SK-N-SH (cell line): ENCODE data around the gene PCK1. TPM values are rescaled to one million over a fixed set of nuclear protein-coding genes. Genes with fewer than 3 reads are reported as not detected.

ENCODE experiments used
- CTCF ChIA-PET: fragments of 300-600, 350-600 bp; formaldehyde crosslinking; extraction: SDS; loops from one replicate; lab custom pipeline; 2021; lab: Yijun Ruan, JAX
- POLR2A ChIA-PET: fragments of 350-600 bp; sonication (Branson Sonifier 250); formaldehyde crosslinking; extraction: SDS; loops from one replicate; lab custom pipeline; 2020; ENCODE audit warnings: antibody characterized with exemption, inconsistent platforms; lab: Yijun Ruan, JAX
- DNase-seq: peaks from one replicate; pipeline ENCODE4 v3.0.0; 2012
- H2AFZ ChIP-seq: fragments of 200-600 bp; sonication (generic); 2 replicates; pipeline ENCODE4 v1.8.1; 2016; ENCODE audit warnings: antibody characterized with exemption, mild to moderate bottlenecking, low read depth
- H3F3A ChIP-seq: fragments of 200-600 bp; sonication (generic); replicated peaks from 2 replicates; pipeline ENCODE3; 2016; ENCODE audit warnings: antibody characterized with exemption, mild to moderate bottlenecking; ENCODE audit not compliant: insufficient read depth
- H3K27ac ChIP-seq, 2 experiments: fragments of 200-500 bp in 1 of 2; fragments of 200-600 bp in 1 of 2; sonication (Bioruptor generic) in 1 of 2; sonication (generic), shearing (Covaris generic) in 1 of 2; 2 replicates each; pipeline versions ENCODE4 v1.5.1 to v1.6.1; 2014 to 2016; ENCODE audit warnings: low read depth in 2 of 2, inconsistent platforms in 1 of 2, low read length in 1 of 2, mild to moderate bottlenecking in 1 of 2, mixed read lengths in 1 of 2
- H3K27me3 ChIP-seq: fragments of 200-600 bp; sonication (generic), shearing (Covaris generic); 2 replicates; pipeline ENCODE4 v1.6.1; 2016; ENCODE audit warnings: mixed run types; ENCODE audit not compliant: insufficient read depth
- H3K36me3 ChIP-seq, 2 experiments: fragments of 200-500 bp in 1 of 2; fragments of 200-600 bp in 1 of 2; sonication (Bioruptor generic) in 1 of 2; sonication (generic) in 1 of 2; replicated peaks in 1 of 2; 2 replicates each; pipeline versions ENCODE3 to v1.5.1; 2014 to 2016; ENCODE audit warnings: low read length in 1 of 2, mild to moderate bottlenecking in 1 of 2; ENCODE audit not compliant: insufficient read depth in 2 of 2, control insufficient read depth in 1 of 2
- H3K4me1 ChIP-seq, 2 experiments: fragments of 200-500 bp in 1 of 2; fragments of 200-600 bp in 1 of 2; sonication (Bioruptor generic) in 1 of 2; sonication (generic), shearing (Covaris generic) in 1 of 2; 2 replicates each; pipeline versions ENCODE4 v1.5.1 to v1.6.1; 2014 to 2016; ENCODE audit warnings: low read depth in 1 of 2, low read length in 1 of 2, mixed run types in 1 of 2; ENCODE audit not compliant: insufficient read depth in 2 of 2, control insufficient read depth in 1 of 2
- H3K4me2 ChIP-seq: fragments of 200-600 bp; sonication (generic), shearing (Covaris generic); 2 replicates; pipeline ENCODE4 v1.6.1; 2017; ENCODE audit warnings: mixed run types
- H3K4me3 ChIP-seq, 2 experiments: fragments of 200-500 bp in 1 of 2; fragments of 200-600 bp in 1 of 2; sonication (Bioruptor generic) in 1 of 2; sonication (generic), shearing (Covaris generic) in 1 of 2; 2 replicates each; pipeline versions ENCODE4 v1.5.1 to v1.8.1; 2014 to 2016; ENCODE audit warnings: low read depth in 2 of 2, inconsistent platforms in 1 of 2, low read length in 1 of 2, mild to moderate bottlenecking in 1 of 2, mixed read lengths in 1 of 2, moderate library complexity in 1 of 2
- H3K79me2 ChIP-seq: fragments of 200-600 bp; sonication (generic); 2 replicates; pipeline ENCODE4 v1.8.1; 2017; ENCODE audit warnings: mild to moderate bottlenecking; ENCODE audit not compliant: insufficient read depth
- H3K9ac ChIP-seq: fragments of 200-600 bp; sonication (generic); 2 replicates; pipeline ENCODE4 v1.6.1; 2017; ENCODE audit warnings: mixed run types
- H3K9me2 ChIP-seq: fragments of 200-600 bp; sonication (generic); 2 replicates; pipeline ENCODE4 v1.6.1; 2017; ENCODE audit warnings: mixed run types
- H3K9me3 ChIP-seq: fragments of 200-600 bp; sonication (generic); 2 replicates; pipeline ENCODE4 v1.6.1; 2017; ENCODE audit warnings: mixed run types, mild to moderate bottlenecking, moderate library complexity
- H4K20me1 ChIP-seq: fragments of 200-600 bp; sonication (generic); 2 replicates; pipeline ENCODE4 v1.6.1; 2017; ENCODE audit warnings: mild to moderate bottlenecking, mixed run types; ENCODE audit not compliant: insufficient read depth
- ELF1 ChIP-seq: IDR thresholded peaks from 2 replicates; pipeline ENCODE4 v1.4.0; 2012
- EZH2phosphoT487 ChIP-seq: fragments of 200-600 bp; sonication (generic); IDR thresholded peaks from 2 replicates; pipeline ENCODE4 v1.6.1; 2017; ENCODE audit warnings: low read depth, mixed run types, mild to moderate bottlenecking, antibody characterized with exemption, moderate library complexity, borderline replicate concordance
- FOSL2 ChIP-seq: IDR thresholded peaks from 2 replicates; pipeline ENCODE4 v1.4.0; 2012; ENCODE audit warnings: low read depth, mild to moderate bottlenecking, moderate library complexity, borderline replicate concordance
- FOXJ3 ChIP-seq: sonication (generic); formaldehyde crosslinking; IDR thresholded peaks from 2 replicates; pipeline ENCODE4 v1.5.1; 2020; ENCODE audit warnings: mild to moderate bottlenecking, missing genetic modification reagents
- FOXM1 ChIP-seq: IDR thresholded peaks from 2 replicates; pipeline ENCODE4 v1.4.0; 2012; ENCODE audit warnings: low read depth, mild to moderate bottlenecking
- GABPA ChIP-seq: IDR thresholded peaks from 2 replicates; pipeline ENCODE4 v1.4.0; 2012; ENCODE audit warnings: low read depth, mild to moderate bottlenecking
- JUND ChIP-seq: IDR thresholded peaks from 2 replicates; pipeline ENCODE4 v1.4.0; 2012
- MXI1 ChIP-seq: IDR thresholded peaks from 2 replicates; pipeline ENCODE4 v1.6.1; 2012; ENCODE audit warnings: mild to moderate bottlenecking, low read depth, low read length, improper control_type of control experiment
- NFIC ChIP-seq: IDR thresholded peaks from 2 replicates; pipeline ENCODE4 v1.4.0; 2012; ENCODE audit warnings: borderline replicate concordance
- POLR2AphosphoS5 ChIP-seq: IDR thresholded peaks from 2 replicates; pipeline ENCODE4 v1.6.1; 2012; ENCODE audit warnings: low read depth, low read length
- RFX5 ChIP-seq: IDR thresholded peaks from 2 replicates; pipeline ENCODE4 v1.6.1; 2012; ENCODE audit warnings: mild to moderate bottlenecking, improper control_type of control experiment, low read length
- RXRA ChIP-seq: IDR thresholded peaks from 2 replicates; pipeline ENCODE4 v1.4.0; 2012; ENCODE audit warnings: low read depth, mild to moderate bottlenecking, borderline replicate concordance
- SIN3A ChIP-seq: IDR thresholded peaks from 2 replicates; pipeline ENCODE4 v1.6.1; 2012; ENCODE audit warnings: low read depth, mild to moderate bottlenecking, low read length, moderate library complexity, borderline replicate concordance
- TCF12 ChIP-seq: IDR thresholded peaks from 2 replicates; pipeline ENCODE4 v1.4.0; 2012
- YY1 ChIP-seq: IDR thresholded peaks from 2 replicates; pipeline ENCODE4 v1.4.0; 2012; ENCODE audit warnings: low read depth, mild to moderate bottlenecking
- WGBS: methylation state at CpG from one replicate; pipeline ENCODE4 v1.1.6; 2017; ENCODE audit warnings: low lambda C conversion rate; 5-methylcytosine and 5-hydroxymethylcytosine counted together
- polyA plus RNA-seq, 3 experiments: library from polyadenylated mRNA; depleted of rRNA; stranded (reverse); fragments of >200 nt; gene quantifications; 2 replicates each; pipeline ENCODE4 v1.2.3, GENCODE V29; 2012
- TF ChIP-seq, protein P1 (sequence below): IDR thresholded peaks from 2 replicates; pipeline ENCODE4 v1.4.0; 2012; ENCODE audit warnings: low read depth, borderline replicate concordance
- TF ChIP-seq, protein P2 (sequence below): fragments of 200-600 bp; sonication (generic); IDR thresholded peaks from 2 replicates; pipeline ENCODE4 v1.6.1; 2017; ENCODE audit warnings: antibody characterized with exemption, mild to moderate bottlenecking, moderate library complexity
- TF ChIP-seq, protein P3 (sequence below): IDR thresholded peaks from 2 replicates; pipeline ENCODE4; 2012

PCK1 gene
- polyA plus RNA-seq, 1 of the 3 experiments (the other 2 are of a cell fraction), result not detected

DNA sequence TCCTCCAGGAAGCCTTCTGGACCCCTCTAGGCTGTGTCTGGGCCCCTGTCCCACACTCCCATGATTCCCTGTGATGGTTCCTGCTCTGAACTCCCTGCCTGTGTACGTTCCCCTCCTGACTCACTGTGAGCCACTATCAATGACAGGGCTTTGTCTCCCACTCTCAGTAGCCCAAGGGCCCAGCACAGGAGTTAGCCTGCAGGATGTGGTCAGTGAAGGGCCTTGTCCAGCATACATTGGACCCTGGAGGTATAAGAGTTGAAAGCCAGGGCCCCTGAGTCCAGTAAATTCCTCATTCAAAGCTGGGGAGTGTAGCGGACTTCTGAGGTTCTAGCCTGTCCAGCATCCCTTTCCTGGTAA, 40.3 kb downstream of the PCK1 start (continued):
- TF ChIP-seq, protein P1, sequence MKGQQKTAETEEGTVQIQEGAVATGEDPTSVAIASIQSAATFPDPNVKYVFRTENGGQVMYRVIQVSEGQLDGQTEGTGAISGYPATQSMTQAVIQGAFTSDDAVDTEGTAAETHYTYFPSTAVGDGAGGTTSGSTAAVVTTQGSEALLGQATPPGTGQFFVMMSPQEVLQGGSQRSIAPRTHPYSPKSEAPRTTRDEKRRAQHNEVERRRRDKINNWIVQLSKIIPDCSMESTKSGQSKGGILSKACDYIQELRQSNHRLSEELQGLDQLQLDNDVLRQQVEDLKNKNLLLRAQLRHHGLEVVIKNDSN, result no peak

DNA sequence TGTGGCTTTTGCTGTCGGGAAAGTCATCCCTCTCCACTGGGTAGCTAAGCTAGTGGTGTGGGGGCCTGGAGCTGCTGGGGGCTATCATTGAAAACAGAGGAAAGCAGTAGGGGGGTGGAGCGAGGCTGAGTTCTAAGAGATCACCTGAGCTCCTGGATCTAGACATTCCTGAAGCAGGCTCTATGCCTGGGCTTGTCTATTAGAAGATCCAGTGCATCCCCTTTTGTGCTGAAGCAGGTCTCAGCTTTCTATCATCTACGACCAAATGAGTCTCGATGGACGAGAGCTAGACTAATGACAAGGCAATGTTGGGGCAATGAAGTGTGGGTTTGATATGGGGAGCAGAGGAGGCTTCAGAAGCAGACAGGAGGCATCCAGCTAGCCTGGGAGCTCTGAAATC, 40.8 kb downstream of the PCK1 start:
- no peak overlapping the region for H3K9ac ChIP-seq
- no peaks in the 10 kb centered on the region for H4K20me1 ChIP-seq
- ChIA-PET CTCF (interaction anchor here (0.9 to 11.5 kb wide), 8 partner anchors 10 to 613 kb away, joined by 3 to 356 read pairs (median 10); no protein-coding TSS in a partner anchor), POLR2A (no interaction called here)
- 32% methylated on average over 5 of the region's 5 CpGs for WGBS
- peaks cover 0 to 7% of the 10 kb centered on the region in 2 experiments; a peak in 1 of 4 replicates for H3K4me1 ChIP-seq
- TF ChIP-seq RXRA (no peak), YY1 (no peak)
- no peaks in the 10 kb centered on the region for H3K79me2 ChIP-seq
- H3K9me3 ChIP-seq, result no peaks in the 10 kb centered on the region
- no peak overlapping the region for H2AFZ ChIP-seq
- no peaks in the 10 kb centered on the region for H3K9me2 ChIP-seq
- H3K27ac ChIP-seq, result no peak overlapping the region
- H3K27me3 ChIP-seq, result no peaks in the 10 kb centered on the region; the same call in 1 of the 2 replicates
- DNase-seq, result no peak
- H3K4me2 ChIP-seq, result no peak overlapping the region
- no peak overlapping the region for H3K4me3 ChIP-seq
- no peaks in the 10 kb centered on the region for H3F3A ChIP-seq
- H3K36me3 ChIP-seq, result no peaks in the 10 kb centered on the region

DNA sequence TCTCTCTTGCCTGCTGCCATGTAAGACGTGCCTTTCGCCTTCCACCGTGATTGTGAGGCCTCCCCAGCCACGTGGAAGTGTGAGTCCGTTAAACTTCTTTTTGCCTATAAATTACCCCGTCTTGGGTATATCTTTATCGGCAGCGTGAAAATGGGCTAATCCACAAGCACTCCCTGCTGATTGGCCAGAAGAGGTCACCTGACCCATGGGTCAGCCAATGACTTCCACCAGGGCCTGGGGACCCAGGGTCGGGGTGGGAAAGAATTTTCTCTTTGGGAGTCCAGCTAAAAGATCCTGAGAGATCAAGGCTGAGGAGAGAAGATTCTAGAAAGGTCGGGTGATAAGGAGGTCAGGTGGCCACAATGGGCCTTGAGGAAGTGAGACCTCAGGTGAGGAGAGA, 42.2 kb downstream of the PCK1 start:
- Histone ChIP-seq H2AFZ (no peak overlapping the region), H3K4me2 (no peak overlapping the region), H3K9me3 (no peaks in the 10 kb centered on the region), H3K79me2 (no peaks in the 10 kb centered on the region), H3K36me3 (no peaks in the 10 kb centered on the region), H3K4me3 (no peak overlapping the region), H3K9ac (no peak overlapping the region), H3K9me2 (no peaks in the 10 kb centered on the region), H3F3A (no peaks in the 10 kb centered on the region), H3K27me3 (no peaks in the 10 kb centered on the region; the same call in 1 of the 2 replicates), H4K20me1 (no peaks in the 10 kb centered on the region), H3K27ac (no peak overlapping the region), H3K4me1 (peaks cover 0 to 5% of the 10 kb centered on the region in 2 experiments; a peak in 1 of 4 replicates)
- ChIA-PET CTCF (interaction anchor here (2.9 to 11.5 kb wide), 5 partner anchors 13 to 611 kb away, joined by 10 to 356 read pairs (median 14); no protein-coding TSS in a partner anchor), POLR2A (no interaction called here)
- TF ChIP-seq SIN3A (no peak), FOXJ3 (no peak), FOXM1 (no peak), JUND (no peak), YY1 (no peak), NFIC (no peak), FOSL2 (no peak), POLR2AphosphoS5 (no peak), TCF12 (no peak), EZH2phosphoT487 (no peak), RFX5 (no peak), ELF1 (no peak), GABPA (no peak), MXI1 (no peak)
- TF ChIP-seq, protein P2, sequence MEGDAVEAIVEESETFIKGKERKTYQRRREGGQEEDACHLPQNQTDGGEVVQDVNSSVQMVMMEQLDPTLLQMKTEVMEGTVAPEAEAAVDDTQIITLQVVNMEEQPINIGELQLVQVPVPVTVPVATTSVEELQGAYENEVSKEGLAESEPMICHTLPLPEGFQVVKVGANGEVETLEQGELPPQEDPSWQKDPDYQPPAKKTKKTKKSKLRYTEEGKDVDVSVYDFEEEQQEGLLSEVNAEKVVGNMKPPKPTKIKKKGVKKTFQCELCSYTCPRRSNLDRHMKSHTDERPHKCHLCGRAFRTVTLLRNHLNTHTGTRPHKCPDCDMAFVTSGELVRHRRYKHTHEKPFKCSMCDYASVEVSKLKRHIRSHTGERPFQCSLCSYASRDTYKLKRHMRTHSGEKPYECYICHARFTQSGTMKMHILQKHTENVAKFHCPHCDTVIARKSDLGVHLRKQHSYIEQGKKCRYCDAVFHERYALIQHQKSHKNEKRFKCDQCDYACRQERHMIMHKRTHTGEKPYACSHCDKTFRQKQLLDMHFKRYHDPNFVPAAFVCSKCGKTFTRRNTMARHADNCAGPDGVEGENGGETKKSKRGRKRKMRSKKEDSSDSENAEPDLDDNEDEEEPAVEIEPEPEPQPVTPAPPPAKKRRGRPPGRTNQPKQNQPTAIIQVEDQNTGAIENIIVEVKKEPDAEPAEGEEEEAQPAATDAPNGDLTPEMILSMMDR, result no peak
- TF ChIP-seq, protein P1, result no peak
- TF ChIP-seq, protein P3, sequence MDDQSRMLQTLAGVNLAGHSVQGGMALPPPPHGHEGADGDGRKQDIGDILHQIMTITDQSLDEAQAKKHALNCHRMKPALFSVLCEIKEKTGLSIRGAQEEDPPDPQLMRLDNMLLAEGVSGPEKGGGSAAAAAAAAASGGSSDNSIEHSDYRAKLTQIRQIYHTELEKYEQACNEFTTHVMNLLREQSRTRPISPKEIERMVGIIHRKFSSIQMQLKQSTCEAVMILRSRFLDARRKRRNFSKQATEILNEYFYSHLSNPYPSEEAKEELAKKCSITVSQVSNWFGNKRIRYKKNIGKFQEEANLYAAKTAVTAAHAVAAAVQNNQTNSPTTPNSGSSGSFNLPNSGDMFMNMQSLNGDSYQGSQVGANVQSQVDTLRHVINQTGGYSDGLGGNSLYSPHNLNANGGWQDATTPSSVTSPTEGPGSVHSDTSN, result no peak
- 76% methylated on average over 10 of the region's 10 CpGs for WGBS
- DNase-seq, result no peak
